ENCODE data around the gene ZNF792.
"Not testable (repeated sequence)": the region's sequence is repeated elsewhere in the genome, so short reads cannot be mapped to it uniquely, and the experiment has no call there.

DNA sequence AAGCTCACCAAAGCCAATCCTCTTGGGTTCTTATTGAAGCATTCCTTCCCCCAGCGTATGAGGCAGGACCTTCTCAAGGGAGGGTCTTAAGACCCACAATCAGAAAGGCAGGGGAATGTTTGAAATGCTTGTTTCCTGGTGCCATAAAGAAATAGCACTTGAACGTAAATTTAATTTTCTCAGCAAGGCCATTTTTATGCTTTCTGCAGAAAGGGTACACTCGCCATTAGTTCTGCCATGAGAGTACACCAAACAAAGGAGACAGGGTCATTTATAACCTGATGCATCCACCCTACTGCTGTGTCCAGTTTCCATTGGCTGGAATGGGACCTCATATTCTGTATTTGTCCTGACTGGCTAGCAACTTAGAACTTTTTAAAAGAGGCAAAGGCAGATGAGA is 46.9 kb downstream of the ZNF792 start:
- not testable (repeated sequence) for TF ChIP-seq POLR2AphosphoS5 (IDR thresholded peaks at IDR 0.05; ENCODE audit: borderline replicate concordance, low read depth, low read length); EZH2 (IDR thresholded peaks at IDR 0.05)
